GM21447 (cell line): ENCODE results near the gene TET3.

Experiments
- ATAC-seq: cut with Tn5 transposase; IDR thresholded peaks from one replicate; pipeline ENCODE4 v1.9.1; 2021; ENCODE audit not compliant: unreplicated experiment

TET3 gene

GRCh38 chr2:74027496-74027895, 42.8 kb downstream of the TET3 start:
- no peak for ATAC-seq

DNA sequence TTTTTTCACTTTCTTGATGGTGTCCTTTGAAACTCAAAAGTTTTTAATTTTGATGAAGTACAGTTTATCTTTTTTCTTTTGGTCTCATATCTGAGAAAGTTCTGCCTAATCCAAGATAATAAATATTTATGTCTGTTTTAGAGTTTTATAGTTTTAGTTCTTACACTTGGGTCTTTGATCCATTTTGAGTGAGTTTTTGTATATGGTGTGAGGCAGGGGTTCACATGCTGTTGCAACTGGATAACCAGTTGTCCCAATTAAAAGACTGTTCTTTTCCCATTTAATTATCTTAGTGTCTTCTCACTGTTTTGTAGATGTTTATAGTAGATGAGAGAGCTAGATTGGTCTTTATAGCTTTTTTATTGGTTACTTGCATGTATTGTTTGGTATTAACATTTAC, 43.6 kb downstream of the TET3 start:
- no peak for ATAC-seq

DNA sequence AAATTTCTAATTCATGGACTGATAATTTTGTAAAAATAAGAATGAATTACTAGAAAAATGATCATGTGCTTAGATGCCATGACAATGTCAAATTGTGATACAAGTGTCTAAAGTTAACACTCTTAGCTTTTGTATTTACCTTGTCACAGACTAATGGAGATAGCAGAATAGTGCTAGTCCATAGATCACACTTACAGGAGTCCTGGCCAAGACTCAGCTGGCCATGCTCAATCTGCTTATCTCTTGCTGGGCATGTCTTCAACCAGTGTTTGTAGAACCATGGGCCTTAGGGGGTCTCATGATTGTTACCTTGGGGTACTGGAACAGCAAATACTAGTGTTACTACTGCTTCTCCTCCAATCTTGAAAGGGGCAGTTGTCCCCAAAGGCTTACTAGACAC, 44.0 kb downstream of the TET3 start:
- no peak for ATAC-seq

DNA sequence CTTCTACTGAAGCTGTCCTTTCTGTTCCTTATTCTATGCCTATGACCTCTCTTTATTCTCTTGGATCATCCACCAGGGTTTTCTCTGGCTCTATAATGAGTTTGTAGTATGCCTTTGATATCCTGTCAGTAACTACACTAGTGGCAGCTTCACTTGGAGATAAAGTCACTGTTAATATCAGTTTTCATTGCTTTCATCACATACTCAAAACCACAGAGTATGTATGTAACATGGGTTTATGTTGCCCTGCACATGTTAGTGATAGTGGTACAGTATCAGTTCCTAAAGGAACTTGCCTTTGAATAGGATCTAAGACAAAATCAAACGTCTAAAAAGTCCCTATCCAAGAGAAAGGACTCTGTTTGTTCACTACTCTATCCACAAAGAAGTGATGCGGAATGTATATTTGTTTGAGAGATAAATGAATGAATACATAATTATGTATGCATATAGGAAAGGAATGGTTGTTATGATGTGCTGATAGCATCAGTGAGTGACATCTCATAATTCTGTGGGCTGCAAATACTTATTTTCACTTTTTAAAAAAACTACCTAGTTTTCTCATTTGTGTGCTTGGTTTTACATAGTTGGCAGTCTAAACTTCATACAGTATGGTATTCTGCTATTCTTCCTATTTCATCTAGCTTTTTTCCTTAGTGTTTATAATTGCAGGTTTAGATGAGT, 45.1 kb downstream of the TET3 start:
- ATAC-seq = no peak

- no peak for ATAC-seq
Observed at GRCh38 chr2:74031221-74031620, 46.5 kb downstream of the TET3 start.

- ATAC-seq = no peak
Observed at GRCh38 chr2:74031959-74032287, 47.2 kb downstream of the TET3 start.

- ATAC-seq = no peak
Observed at GRCh38 chr2:74033375-74033774, 48.7 kb downstream of the TET3 start.
